Gastroesophageal sphincter (tissue), 4 donors: ENCODE measurements around the gene RPS21. TPM values are rescaled to one million over a fixed set of nuclear protein-coding genes. Genes with fewer than 3 reads are reported as not detected.

Experiments
- ATAC-seq: fragments of 150-250 bp; one replicate; pipeline ENCODE4 v1.9.1; 2016; ENCODE audit warnings: mild to moderate bottlenecking, moderate library complexity
- H3K27ac ChIP-seq, 4 donors: fragments of 200-600 bp; sonication (generic) in 3 of 4; 1 replicate in 3 of 4; 2 replicates in 1 of 4; pipeline ENCODE4 v1.5.1; 2016 to 2019
- H3K27me3 ChIP-seq: fragments of 200-600 bp; sonication (generic); one replicate; pipeline ENCODE4 v1.5.1; 2019
- H3K36me3 ChIP-seq, 2 donors: fragments of 200-600 bp; sonication (generic); one replicate each; pipeline ENCODE4 v1.5.1; 2019; ENCODE audit warnings: control low read depth in 1 of 2
- H3K4me1 ChIP-seq, 3 donors: fragments of 200-600 bp; sonication (generic); 1 replicate in 2 of 3; 2 replicates in 1 of 3; pipeline ENCODE4 v1.5.1; 2016 to 2019; ENCODE audit warnings: control low read depth in 2 of 3
- H3K4me3 ChIP-seq, 2 donors: fragments of 200-600 bp; sonication (generic); one replicate each; pipeline ENCODE4 v1.5.1; 2019; ENCODE audit warnings: mild to moderate bottlenecking in 1 of 2, moderate library complexity in 1 of 2
- H3K9me3 ChIP-seq, 3 donors: fragments of 200-600 bp; sonication (generic); one replicate each; pipeline ENCODE4 v1.5.1; 2017 to 2019; ENCODE audit warnings: control low read depth in 2 of 3
- EP300 ChIP-seq: sonication (generic); formaldehyde crosslinking; IDR thresholded peaks from one replicate; pipeline ENCODE4 v1.6.1; 2017; ENCODE audit warnings: antibody characterized with exemption, mild to moderate bottlenecking
- POLR2A ChIP-seq, 2 donors: fragments of 450-650 bp; IDR thresholded peaks; one replicate each; pipeline ENCODE4 v1.6.1; 2017; ENCODE audit warnings: antibody characterized with exemption in 2 of 2, mild to moderate bottlenecking in 2 of 2, moderate library complexity in 1 of 2
- POLR2AphosphoS5 ChIP-seq: sonication (generic); formaldehyde crosslinking; IDR thresholded peaks from one replicate; pipeline ENCODE4 v1.6.1; 2017; ENCODE audit warnings: antibody characterized with exemption
- WGBS, 2 donors: methylation state at CpG; one replicate each; pipeline ENCODE4 v1.1.5; 2018; ENCODE audit warnings: low coverage in 1 of 2; 5-methylcytosine and 5-hydroxymethylcytosine counted together
- total RNA-seq, 4 donors: library from RNA; depleted of rRNA; stranded (reverse); fragments of >200 nt; gene quantifications; one replicate each; pipeline ENCODE4 v1.1.0, GENCODE V29; 2016
- TF ChIP-seq, protein P1 (sequence below), 4 experiments: fragments of 200-600 bp in 2 of 4; fragments of 450-650 bp in 2 of 4; sonication (generic) in 1 of 4; IDR thresholded peaks; one replicate each; pipeline ENCODE4 v1.5.1; 2017 to 2019; ENCODE audit warnings: antibody characterized with exemption in 4 of 4, mild to moderate bottlenecking in 2 of 4, moderate library complexity in 2 of 4

Gene RPS21
- total RNA-seq, 4 donors from 2014 or later = 383 to 2,881 (median 2,372) TPM

DNA sequence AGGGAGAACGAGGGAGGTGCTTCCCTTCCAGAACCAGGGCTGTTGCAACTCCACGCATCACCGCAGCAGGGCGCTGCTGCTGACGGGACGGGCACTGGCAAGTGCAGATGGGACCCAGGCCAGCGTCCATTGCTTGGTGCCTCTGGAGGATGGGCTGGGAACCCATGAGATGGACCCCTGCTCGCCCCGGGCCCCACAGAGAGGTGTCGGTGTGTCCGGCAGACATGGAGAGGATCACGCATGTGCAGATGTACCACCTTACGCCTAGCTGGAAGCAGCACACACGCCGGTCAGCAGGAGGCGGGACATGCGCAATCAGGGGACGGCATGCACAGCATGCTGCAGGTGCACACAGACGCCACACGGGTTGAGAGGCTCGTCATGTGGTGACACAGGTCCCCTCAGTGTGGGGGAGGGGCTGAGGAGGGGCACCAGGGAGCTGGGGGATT, 14.5 kb downstream of the RPS21 start:
- ATAC-seq = no peak

DNA sequence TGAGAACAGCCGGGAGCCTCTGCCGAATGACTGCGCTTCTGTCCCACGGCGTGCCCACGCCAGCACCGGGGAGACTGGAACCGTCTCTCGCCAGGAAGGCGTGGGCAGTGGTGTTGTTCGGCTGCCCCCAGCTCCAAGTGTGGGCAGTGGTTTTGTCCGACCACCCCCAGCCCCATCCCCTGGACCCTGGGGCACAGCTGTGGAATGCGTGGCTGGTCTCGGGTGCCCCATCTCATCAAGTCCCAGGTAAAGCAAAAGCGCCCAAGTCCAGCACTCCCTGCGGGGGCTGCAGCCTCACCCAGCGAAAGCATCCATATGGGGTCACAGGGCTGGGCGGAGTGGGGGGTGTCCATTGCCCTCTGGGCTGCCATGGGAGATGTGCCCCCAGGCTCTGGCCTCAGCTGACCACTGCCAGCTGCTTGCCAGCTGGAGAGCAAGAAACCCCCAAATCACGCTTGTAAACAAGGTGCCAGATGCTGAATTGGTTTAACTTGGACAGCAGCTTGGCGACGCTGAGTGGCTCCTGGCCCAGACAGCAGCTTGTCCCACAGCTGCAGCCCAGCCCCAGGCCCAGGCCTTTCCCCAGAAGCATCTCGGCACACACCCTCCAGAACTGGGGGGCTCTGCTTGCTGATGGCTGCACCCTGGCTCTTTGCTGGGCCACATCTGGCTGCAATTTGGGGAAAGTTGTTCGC, 15.7 kb downstream of the RPS21 start:
- Histone ChIP-seq H3K4me3 (no peak overlapping the region), H3K27ac (no peak overlapping the region), H3K4me1 (peaks cover 0 to 31% (median 14%) of the 10 kb centered on the region in 3 donors), H3K36me3 (peaks cover 0 to 32% of the 10 kb centered on the region in 2 donors), H3K27me3 (no peaks in the 10 kb centered on the region), H3K9me3 (no peaks in the 10 kb centered on the region)
- ATAC-seq = no peak
- WGBS, 2 donors = no CpG with 5 or more reads among the region's 23 CpGs
- TF ChIP-seq, protein P1, sequence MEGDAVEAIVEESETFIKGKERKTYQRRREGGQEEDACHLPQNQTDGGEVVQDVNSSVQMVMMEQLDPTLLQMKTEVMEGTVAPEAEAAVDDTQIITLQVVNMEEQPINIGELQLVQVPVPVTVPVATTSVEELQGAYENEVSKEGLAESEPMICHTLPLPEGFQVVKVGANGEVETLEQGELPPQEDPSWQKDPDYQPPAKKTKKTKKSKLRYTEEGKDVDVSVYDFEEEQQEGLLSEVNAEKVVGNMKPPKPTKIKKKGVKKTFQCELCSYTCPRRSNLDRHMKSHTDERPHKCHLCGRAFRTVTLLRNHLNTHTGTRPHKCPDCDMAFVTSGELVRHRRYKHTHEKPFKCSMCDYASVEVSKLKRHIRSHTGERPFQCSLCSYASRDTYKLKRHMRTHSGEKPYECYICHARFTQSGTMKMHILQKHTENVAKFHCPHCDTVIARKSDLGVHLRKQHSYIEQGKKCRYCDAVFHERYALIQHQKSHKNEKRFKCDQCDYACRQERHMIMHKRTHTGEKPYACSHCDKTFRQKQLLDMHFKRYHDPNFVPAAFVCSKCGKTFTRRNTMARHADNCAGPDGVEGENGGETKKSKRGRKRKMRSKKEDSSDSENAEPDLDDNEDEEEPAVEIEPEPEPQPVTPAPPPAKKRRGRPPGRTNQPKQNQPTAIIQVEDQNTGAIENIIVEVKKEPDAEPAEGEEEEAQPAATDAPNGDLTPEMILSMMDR (IDR thresholded peaks at IDR 0.05) = no peak
- TF ChIP-seq EP300 = no peak
- no peak for TF ChIP-seq POLR2AphosphoS5
- no peak for TF ChIP-seq POLR2A (IDR thresholded peaks at IDR 0.05)

More for the DNA sequence above, 14.5 kb downstream of the RPS21 start:
- TF ChIP-seq POLR2A (IDR thresholded peaks at IDR 0.05) (no peak), EP300 (no peak), POLR2AphosphoS5 (no peak)
- TF ChIP-seq, protein P1 (IDR thresholded peaks at IDR 0.05) = no peak
- no CpG with 5 or more reads among the region's 21 CpGs for WGBS, 2 donors
- Histone ChIP-seq H3K9me3 (no peaks in the 10 kb centered on the region), H3K36me3 (peaks cover 0 to 32% of the 10 kb centered on the region in 2 donors), H3K4me3 (no peak overlapping the region), H3K4me1 (peaks cover 0 to 22% (median 9%) of the 10 kb centered on the region in 3 donors), H3K27ac (no peak overlapping the region), H3K27me3 (no peaks in the 10 kb centered on the region)

DNA sequence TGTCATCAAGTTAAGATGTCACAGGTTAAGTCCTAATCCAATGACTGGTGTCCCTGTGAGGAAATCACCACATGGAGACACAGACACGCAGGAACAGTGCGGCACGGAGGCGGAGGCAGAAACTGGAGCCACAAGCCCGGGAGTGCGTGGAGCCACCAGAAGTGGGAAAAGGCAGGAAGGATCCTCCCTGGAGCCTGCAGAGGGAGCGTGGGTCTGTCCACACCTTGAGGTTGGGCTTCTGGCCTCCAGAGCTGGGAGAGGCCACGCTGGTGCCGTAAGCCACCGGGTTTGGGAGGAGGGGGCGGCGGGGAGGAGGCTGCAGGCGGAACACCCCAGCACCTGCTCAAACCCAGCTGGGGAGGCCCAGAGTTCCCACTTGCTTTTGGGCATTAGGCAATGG, 16.4 kb downstream of the RPS21 start:
- H3K27ac ChIP-seq = no peak overlapping the region
- no peaks in the 10 kb centered on the region for H3K27me3 ChIP-seq
- no peaks in the 10 kb centered on the region for H3K9me3 ChIP-seq
- ATAC-seq = no peak
- no peak for TF ChIP-seq EP300
- no peak for TF ChIP-seq POLR2A (IDR thresholded peaks at IDR 0.05)
- TF ChIP-seq, protein P1 (IDR thresholded peaks at IDR 0.05) = no peak
- no peak for TF ChIP-seq POLR2AphosphoS5
- H3K4me3 ChIP-seq = no peak overlapping the region
- H3K36me3 ChIP-seq = peaks cover 0 to 32% of the 10 kb centered on the region in 2 donors
- 73% methylated on average over 9 of the region's 13 CpGs; no CpG with 5 or more reads in 1 of the 2 donors for WGBS, 2 donors
- peaks cover 0 to 37% (median 17%) of the 10 kb centered on the region in 3 donors for H3K4me1 ChIP-seq

DNA sequence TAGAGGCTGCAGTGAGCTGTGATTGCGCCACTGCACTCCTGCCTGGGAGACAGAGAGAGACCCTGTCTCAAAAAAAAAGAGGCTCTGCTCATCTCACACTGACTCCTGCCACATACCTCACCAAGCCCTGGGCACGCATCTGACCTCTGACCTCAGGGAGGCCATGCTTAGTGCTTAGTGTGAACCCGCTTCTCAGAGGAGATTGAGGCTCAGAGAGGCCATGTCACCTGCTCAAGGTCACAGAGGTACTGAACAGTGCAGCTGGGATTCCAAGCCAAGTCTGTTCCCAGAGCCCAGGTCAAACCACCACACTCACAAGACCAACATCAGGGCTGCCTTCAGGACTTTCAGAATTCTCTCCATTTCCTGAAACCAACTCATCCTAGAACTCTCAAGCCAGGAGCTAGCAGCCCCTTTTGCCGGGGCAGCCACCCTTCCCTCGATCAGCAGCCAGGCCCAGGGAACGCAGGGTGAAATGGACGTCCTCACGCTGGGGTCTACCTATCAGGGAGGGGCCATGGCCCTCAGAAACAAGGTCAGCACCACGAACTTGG, 17.3 kb downstream of the RPS21 start:
- Histone ChIP-seq H3K36me3 (peaks cover 0 to 28% of the 10 kb centered on the region in 2 donors), H3K27ac (no peak overlapping the region), H3K9me3 (no peaks in the 10 kb centered on the region), H3K4me1 (peaks cover 0 to 37% (median 17%) of the 10 kb centered on the region in 3 donors), H3K4me3 (no peak overlapping the region), H3K27me3 (no peaks in the 10 kb centered on the region)
- TF ChIP-seq, protein P1 (IDR thresholded peaks at IDR 0.05) = no peak
- ATAC-seq = no peak
- WGBS, 2 donors = 93 to 100% methylated on average over 1 to 3 of the region's 9 CpGs

DNA sequence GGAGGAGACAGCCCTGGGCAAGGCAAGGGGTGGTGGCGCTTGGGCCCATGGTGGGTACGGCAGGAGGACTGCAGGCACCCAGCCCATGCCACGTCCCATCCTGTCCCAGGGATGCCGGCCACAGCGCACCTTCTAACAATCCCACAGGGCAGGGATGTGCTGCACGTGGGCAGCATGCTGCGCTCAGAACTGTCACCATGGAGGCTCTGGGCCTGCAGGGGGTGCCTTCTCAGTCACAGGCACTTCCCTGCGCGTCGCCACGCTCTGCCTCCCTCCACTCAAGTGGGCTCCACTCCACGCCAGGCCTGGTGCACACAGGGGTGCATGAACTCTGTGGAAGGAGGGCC, 17.8 kb downstream of the RPS21 start:
- ATAC-seq = no peak
- no CpG with 5 or more reads among the region's 12 CpGs for WGBS, 2 donors
- Histone ChIP-seq H3K4me3 (no peak overlapping the region), H3K36me3 (peaks cover 0 to 28% of the 10 kb centered on the region in 2 donors), H3K9me3 (no peaks in the 10 kb centered on the region), H3K27me3 (no peaks in the 10 kb centered on the region), H3K4me1 (peaks cover 0 to 40% (median 19%) of the 10 kb centered on the region in 3 donors), H3K27ac (peak overlapping the region in 1 of 4 donors; percentile 73)
- TF ChIP-seq POLR2AphosphoS5 (no peak), EP300 (no peak), POLR2A (IDR thresholded peaks at IDR 0.05) (no peak)
- TF ChIP-seq, protein P1 (IDR thresholded peaks at IDR 0.05) = no peak
